Keratinocyte (primary cell): ENCODE measurements around the gene WTAP. TPM values are rescaled to one million over a fixed set of nuclear protein-coding genes. Genes with fewer than 3 reads are reported as not detected.

Experiments
- DNase-seq: peaks from one replicate; pipeline ENCODE4 v3.0.0-alpha.2; 2011; ENCODE audit warnings: low read depth, missing footprints, low spot score
- FAIRE-seq: peaks from 2 replicates; lab custom pipeline; 2011; peaks lifted over from hg19 to GRCh38; lab: Jason Lieb, UNC
- H2AFZ ChIP-seq: 2 replicates; pipeline ENCODE4 v1.6.0; 2012; ENCODE audit warnings: low read length, control low read depth, inconsistent platforms; ENCODE audit not compliant: control insufficient read depth
- H3K27ac ChIP-seq: 2 replicates; pipeline ENCODE4 v1.5.1; 2011; ENCODE audit warnings: low read length; ENCODE audit not compliant: control insufficient read depth, insufficient read depth
- H3K27me3 ChIP-seq: 3 replicates; pipeline ENCODE4 v1.6.0; 2011; ENCODE audit warnings: low read length; ENCODE audit not compliant: control insufficient read depth, insufficient read depth; ENCODE audit errors: extremely low read depth
- H3K36me3 ChIP-seq, 2 experiments: 2 replicates in 1 of 2; 3 replicates in 1 of 2; pipeline ENCODE4 v1.5.1; 2011; ENCODE audit warnings: low read length in 2 of 2, mild to moderate bottlenecking in 1 of 2; ENCODE audit not compliant: control insufficient read depth in 2 of 2, insufficient read depth in 2 of 2; ENCODE audit errors: extremely low read depth in 1 of 2
- H3K4me1 ChIP-seq: 3 replicates; pipeline ENCODE4 v1.5.1; 2011; ENCODE audit warnings: low read length; ENCODE audit not compliant: control insufficient read depth, insufficient read depth; ENCODE audit errors: extremely low read depth
- H3K4me2 ChIP-seq: 3 replicates; pipeline ENCODE4 v1.6.0; 2011; ENCODE audit warnings: low read depth, low read length; ENCODE audit not compliant: control insufficient read depth, insufficient read depth; ENCODE audit errors: extremely low read depth
- H3K4me3 ChIP-seq, 3 experiments: fragments of 200-600 bp in 1 of 3; sonication (generic) in 1 of 3; 2 replicates in 2 of 3; 3 replicates in 1 of 3; pipeline ENCODE4 v1.5.1; 2011 to 2016; ENCODE audit warnings: low read length in 3 of 3, mild to moderate bottlenecking in 3 of 3, control low read depth in 2 of 3, inconsistent platforms in 1 of 3, low read depth in 1 of 3, mixed read lengths in 1 of 3, mixed run types in 1 of 3, moderate library complexity in 1 of 3; ENCODE audit not compliant: control insufficient read depth in 2 of 3, insufficient read depth in 2 of 3; ENCODE audit errors: extremely low read depth in 1 of 3
- H3K79me2 ChIP-seq: 2 replicates; pipeline ENCODE4 v1.6.0; 2012; ENCODE audit warnings: low read length; ENCODE audit not compliant: control insufficient read depth, insufficient read depth
- H3K9ac ChIP-seq: 3 replicates; pipeline ENCODE4 v1.6.0; 2011; ENCODE audit warnings: low read length; ENCODE audit not compliant: control insufficient read depth, insufficient read depth; ENCODE audit errors: extremely low read depth
- H3K9me1 ChIP-seq: 3 replicates; pipeline ENCODE4 v1.6.0; 2011; ENCODE audit warnings: low read length; ENCODE audit not compliant: control insufficient read depth, insufficient read depth; ENCODE audit errors: extremely low read depth
- H3K9me3 ChIP-seq: 2 replicates; pipeline ENCODE4 v1.5.1; 2012; ENCODE audit warnings: low read depth, low read length; ENCODE audit not compliant: control insufficient read depth
- H4K20me1 ChIP-seq: 3 replicates; pipeline ENCODE4 v1.6.0; 2011; ENCODE audit warnings: low read length; ENCODE audit not compliant: control insufficient read depth, insufficient read depth; ENCODE audit errors: extremely low read depth
- EZH2 ChIP-seq: IDR thresholded peaks from one replicate; pipeline ENCODE4 v1.6.1; 2012; ENCODE audit warnings: inconsistent platforms, mild to moderate bottlenecking, low read length, moderate library complexity
- dilution Hi-C: fragments of 300-500 bp; cut with MboI; formaldehyde crosslinking; loops from one replicate; pipeline ENCODE4 v1.7.0; 2020; ENCODE audit warnings: low sequenced_read_pairs; ENCODE audit not compliant: extremely low pct_ligation_motif_present
- polyA plus RNA-seq, 5 experiments: library from polyadenylated mRNA; depleted of rRNA in 3 of 5; stranded (reverse) in 3 of 5; stranded (forward) in 1 of 5; unstranded in 1 of 5; fragments of >200 nt; gene quantifications; 1 replicate in 1 of 5; 2 replicates in 3 of 5; 3 replicates in 1 of 5; pipeline versions ENCODE4 v1.2.1 to v1.2.3, GENCODE V29; 2011 to 2012; ENCODE audit warnings: missing spikeins in 2 of 5, low read depth in 1 of 5, low replicate concordance in 1 of 5
- TF ChIP-seq, protein P1 (sequence below), 3 experiments: IDR thresholded peaks in 1 of 3; conservative IDR thresholded peaks in 1 of 3; optimal IDR thresholded peaks in 1 of 3; 2 replicates in 2 of 3; 3 replicates in 1 of 3; pipeline versions ENCODE3 to v1.5.1; 2011; ENCODE audit warnings: low read length in 3 of 3, mild to moderate bottlenecking in 3 of 3, moderate library complexity in 2 of 3, control low read depth in 1 of 3, inconsistent platforms in 1 of 3; ENCODE audit not compliant: insufficient read depth in 2 of 3; ENCODE audit errors: extremely low read depth in 1 of 3

WTAP gene
- polyA plus RNA-seq, 1 donor (not counting 4 experiments of a cell fraction or from before 2014, with no cell fraction given), result 40.2 TPM

DNA sequence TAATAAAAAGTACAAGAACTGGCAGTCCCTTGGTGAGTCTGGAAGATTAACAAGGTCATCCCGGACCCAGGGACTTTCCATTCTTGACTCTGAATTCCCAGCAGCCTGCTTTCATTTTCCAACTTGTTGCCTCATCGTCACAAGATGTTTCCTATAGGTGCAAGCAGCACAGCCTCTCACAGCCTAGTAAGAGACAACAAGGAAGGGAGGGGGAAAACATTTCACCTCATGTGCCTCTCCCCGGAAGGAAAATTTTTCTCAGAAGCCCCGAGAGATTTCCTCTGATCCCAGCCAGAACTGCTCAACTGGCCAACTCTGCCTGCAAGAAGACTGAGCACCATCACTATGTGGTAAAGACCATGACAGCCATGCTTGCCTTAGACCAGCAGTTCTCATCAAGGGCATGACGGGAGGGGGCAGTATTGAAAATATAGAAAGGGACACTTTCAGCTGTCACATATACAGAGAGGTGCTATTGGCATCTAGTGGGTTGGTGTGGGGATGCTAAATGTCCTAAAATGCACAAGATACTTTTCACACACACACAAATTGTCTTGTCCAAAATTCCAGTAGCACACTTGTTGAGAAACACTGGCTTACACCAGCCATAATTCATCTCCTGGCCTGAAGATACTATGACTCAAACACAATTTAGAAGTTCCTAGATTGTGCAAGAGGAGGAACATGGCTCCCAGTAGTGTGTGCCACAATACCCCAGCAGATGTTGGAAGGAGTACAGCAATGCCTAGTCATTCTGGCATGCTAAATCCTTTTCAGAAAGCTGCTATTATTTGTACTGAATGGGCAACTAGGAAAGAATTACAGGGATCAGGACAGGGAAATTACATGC is 10.8 kb upstream of the WTAP start:
- Histone ChIP-seq H3K4me1 (peaks cover 12% of the 10 kb centered on the region), H3K4me3 (no peak overlapping the region), H3K9me1 (no peaks in the 10 kb centered on the region), H4K20me1 (no peaks in the 10 kb centered on the region), H3K27me3 (no peaks in the 10 kb centered on the region), H2AFZ (peak overlapping the region; percentile 38), H3K27ac (peak overlapping the region; percentile 73), H3K9me3 (no peaks in the 10 kb centered on the region), H3K36me3 (no peaks in the 10 kb centered on the region), H3K4me2 (peak overlapping the region; percentile 17), H3K79me2 (no peaks in the 10 kb centered on the region), H3K9ac (peak overlapping the region; percentile 22)
- FAIRE-seq (peak; percentile 70), DNase-seq (no peak)
- no peak for TF ChIP-seq EZH2
- TF ChIP-seq, protein P1, sequence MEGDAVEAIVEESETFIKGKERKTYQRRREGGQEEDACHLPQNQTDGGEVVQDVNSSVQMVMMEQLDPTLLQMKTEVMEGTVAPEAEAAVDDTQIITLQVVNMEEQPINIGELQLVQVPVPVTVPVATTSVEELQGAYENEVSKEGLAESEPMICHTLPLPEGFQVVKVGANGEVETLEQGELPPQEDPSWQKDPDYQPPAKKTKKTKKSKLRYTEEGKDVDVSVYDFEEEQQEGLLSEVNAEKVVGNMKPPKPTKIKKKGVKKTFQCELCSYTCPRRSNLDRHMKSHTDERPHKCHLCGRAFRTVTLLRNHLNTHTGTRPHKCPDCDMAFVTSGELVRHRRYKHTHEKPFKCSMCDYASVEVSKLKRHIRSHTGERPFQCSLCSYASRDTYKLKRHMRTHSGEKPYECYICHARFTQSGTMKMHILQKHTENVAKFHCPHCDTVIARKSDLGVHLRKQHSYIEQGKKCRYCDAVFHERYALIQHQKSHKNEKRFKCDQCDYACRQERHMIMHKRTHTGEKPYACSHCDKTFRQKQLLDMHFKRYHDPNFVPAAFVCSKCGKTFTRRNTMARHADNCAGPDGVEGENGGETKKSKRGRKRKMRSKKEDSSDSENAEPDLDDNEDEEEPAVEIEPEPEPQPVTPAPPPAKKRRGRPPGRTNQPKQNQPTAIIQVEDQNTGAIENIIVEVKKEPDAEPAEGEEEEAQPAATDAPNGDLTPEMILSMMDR (optimal IDR thresholded peaks at IDR 0.05 in 1 of 3, IDR thresholded peaks at IDR 0.05 in 1 of 3, conservative IDR thresholded peaks at IDR 0.05 in 1 of 3; ENCODE audit: extremely low read depth in 1 of 3, insufficient read depth in 2 of 3, low read length in 3 of 3), result peak in 2 of 3 experiments; percentile 14 to 19
- dilution Hi-C loops, result no loop called here

DNA sequence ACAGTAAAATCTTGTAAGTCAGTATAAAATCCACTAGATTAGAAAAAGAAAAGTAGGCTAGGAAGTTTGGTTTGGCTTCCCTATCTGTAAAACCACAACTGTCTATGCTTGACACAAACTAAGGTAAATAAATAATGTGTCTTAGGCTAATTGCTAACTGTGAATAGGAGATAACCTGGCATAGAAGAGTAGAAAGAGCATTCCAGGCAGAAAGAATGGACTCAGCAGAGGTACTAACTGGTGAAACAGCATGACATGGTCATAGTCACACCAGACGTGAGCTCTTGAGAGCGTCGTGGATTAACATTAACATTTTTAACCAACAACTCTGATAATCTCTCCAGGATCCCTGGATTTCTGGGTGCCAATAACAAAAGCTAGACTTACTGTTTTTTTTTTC is 8.7 kb upstream of the WTAP start:
- peaks cover 12% of the 10 kb centered on the region for H3K4me1 ChIP-seq
- H3K9ac ChIP-seq, result no peak overlapping the region
- no peak for DNase-seq
- H3K4me3 ChIP-seq, result no peak overlapping the region
- H3K27me3 ChIP-seq, result no peaks in the 10 kb centered on the region
- no peaks in the 10 kb centered on the region for H3K9me3 ChIP-seq
- FAIRE-seq, result no peak
- no peak overlapping the region for H3K4me2 ChIP-seq
- H3K9me1 ChIP-seq, result no peaks in the 10 kb centered on the region
- dilution Hi-C loops, result no loop called here
- H3K36me3 ChIP-seq, result no peaks in the 10 kb centered on the region
- TF ChIP-seq EZH2, result no peak
- TF ChIP-seq, protein P1 (optimal IDR thresholded peaks at IDR 0.05 in 1 of 3, IDR thresholded peaks at IDR 0.05 in 1 of 3, conservative IDR thresholded peaks at IDR 0.05 in 1 of 3; ENCODE audit: extremely low read depth in 1 of 3, insufficient read depth in 2 of 3, low read length in 3 of 3), result no peak
- peaks cover 3% of the 10 kb centered on the region for H4K20me1 ChIP-seq
- H2AFZ ChIP-seq, result no peak overlapping the region
- H3K27ac ChIP-seq, result no peak overlapping the region
- peaks cover 17% of the 10 kb centered on the region for H3K79me2 ChIP-seq
